ENCODE results near the gene PROZ. TPM values are rescaled to one million over a fixed set of nuclear protein-coding genes. Genes with fewer than 3 reads are reported as not detected.

The PROZ gene
- total RNA-seq, 5 donors from 2014 or later (not counting 1 experiment from before 2014, with no cell fraction given): not detected

GRCh38 chr13:113123226-113124201, 34.9 kb upstream of the PROZ start:
- WGBS (ENCODE audit: insufficient coverage): 82% methylated on average over 22 of the region's 29 CpGs
- Histone ChIP-seq H3K27me3 (replicated peaks in 1 of 2; ENCODE audit: control insufficient read depth in 2 of 2, extremely low read depth in 1 of 2, insufficient read depth in 2 of 2, low read length in 1 of 2) (peaks cover 0 to 46% of the 10 kb centered on the region in 2 experiments), H3K27ac (ENCODE audit: low read length) (no peak overlapping the region), H3K4me1 (ENCODE audit: control insufficient read depth in 1 of 2, extremely low read depth in 1 of 2, insufficient read depth in 2 of 2, low read length in 2 of 2) (no peaks in the 10 kb centered on the region), H3K36me3 (ENCODE audit: control insufficient read depth in 2 of 2, extremely low read depth in 1 of 2, insufficient read depth in 1 of 2, low read length in 1 of 2) (no peaks in the 10 kb centered on the region), H3K4me3 (ENCODE audit: control insufficient read depth in 1 of 2, extremely low read depth in 1 of 2, low read length in 1 of 2) (no peak overlapping the region), H3K9me3 (no peaks in the 10 kb centered on the region)
- DNase-seq (no peak), ATAC-seq (replicated peaks in 1 of 4) (no peak)
- Mint-ChIP-seq H3K27me3 (peaks cover 22 to 29% of the 10 kb centered on the region in 2 donors), H3K27ac (no peak overlapping the region), H3K36me3 (no peaks in the 10 kb centered on the region), H3K9me3 (no peaks in the 10 kb centered on the region), H3K4me3 (no peak overlapping the region), H3K4me1 (no peaks in the 10 kb centered on the region)
- CTCF ChIA-PET: no interaction called here
- POLR2A ChIA-PET: no interaction called here

- no peak overlapping the region for H3K27ac ChIP-seq (ENCODE audit: low read length)
- ATAC-seq (replicated peaks in 1 of 4) (no peak), DNase-seq (no peak)
- WGBS (ENCODE audit: insufficient coverage): 96% methylated on average over 14 of the region's 19 CpGs
- H3K27ac Mint-ChIP-seq: no peak overlapping the region
- H3K4me3 Mint-ChIP-seq: no peak overlapping the region
- ChIA-PET CTCF (no interaction called here), POLR2A (no interaction called here)
- H3K9me3 Mint-ChIP-seq: no peaks in the 10 kb centered on the region
- peaks cover 28 to 36% of the 10 kb centered on the region in 2 donors for H3K27me3 Mint-ChIP-seq
- no peaks in the 10 kb centered on the region for H3K36me3 Mint-ChIP-seq
- peaks cover 0 to 1% of the 10 kb centered on the region in 2 experiments for H3K4me1 ChIP-seq (ENCODE audit: control insufficient read depth in 1 of 2, extremely low read depth in 1 of 2, insufficient read depth in 2 of 2, low read length in 2 of 2)
- H3K4me1 Mint-ChIP-seq: peaks cover 0 to 5% (median 0%) of the 10 kb centered on the region in 3 donors
- peaks cover 0 to 48% of the 10 kb centered on the region in 2 experiments for H3K27me3 ChIP-seq (replicated peaks in 1 of 2; ENCODE audit: control insufficient read depth in 2 of 2, extremely low read depth in 1 of 2, insufficient read depth in 2 of 2, low read length in 1 of 2)
- H3K4me3 ChIP-seq (ENCODE audit: control insufficient read depth in 1 of 2, extremely low read depth in 1 of 2, low read length in 1 of 2): no peak overlapping the region
- H3K9me3 ChIP-seq: no peaks in the 10 kb centered on the region
- no peaks in the 10 kb centered on the region for H3K36me3 ChIP-seq (ENCODE audit: control insufficient read depth in 2 of 2, extremely low read depth in 1 of 2, insufficient read depth in 1 of 2, low read length in 1 of 2)
Measured at GRCh38 chr13:113124211-113124970, 34.1 kb upstream of the PROZ start.

GRCh38 chr13:113125506-113126264, 32.8 kb upstream of the PROZ start:
- POLR2A ChIA-PET: no interaction called here

GRCh38 chr13:113126265-113127150, 31.9 kb upstream of the PROZ start:
- ChIA-PET CTCF (no interaction called here), POLR2A (interaction anchor here in 1 of 2 donors (0.5 kb wide), 1 partner anchor 38 kb away, joined by 4 read pairs; no protein-coding TSS in a partner anchor)
- H3K4me3 ChIP-seq (ENCODE audit: control insufficient read depth in 1 of 2, extremely low read depth in 1 of 2, low read length in 1 of 2): no peak overlapping the region
- H3K27me3 ChIP-seq (replicated peaks in 1 of 2; ENCODE audit: control insufficient read depth in 2 of 2, extremely low read depth in 1 of 2, insufficient read depth in 2 of 2, low read length in 1 of 2): peaks cover 3 to 47% of the 10 kb centered on the region in 2 experiments
- Mint-ChIP-seq H3K27me3 (peaks cover 28 to 34% of the 10 kb centered on the region in 2 donors), H3K4me3 (no peak overlapping the region), H3K9me3 (no peaks in the 10 kb centered on the region), H3K36me3 (no peaks in the 10 kb centered on the region), H3K4me1 (peaks cover 0 to 5% (median 0%) of the 10 kb centered on the region in 3 donors), H3K27ac (no peak overlapping the region)
- DNase-seq (no peak), ATAC-seq (replicated peaks in 1 of 4) (no peak)
- H3K9me3 ChIP-seq: no peaks in the 10 kb centered on the region
- no peaks in the 10 kb centered on the region for H3K36me3 ChIP-seq (ENCODE audit: control insufficient read depth in 2 of 2, extremely low read depth in 1 of 2, insufficient read depth in 1 of 2, low read length in 1 of 2)
- H3K4me1 ChIP-seq (ENCODE audit: control insufficient read depth in 1 of 2, extremely low read depth in 1 of 2, insufficient read depth in 2 of 2, low read length in 2 of 2): peaks cover 0 to 11% of the 10 kb centered on the region in 2 experiments
- WGBS (ENCODE audit: insufficient coverage): 83% methylated on average over 12 of the region's 18 CpGs
- no peak overlapping the region for H3K27ac ChIP-seq (ENCODE audit: low read length)

More at GRCh38 chr13:113125506-113126264, 32.8 kb upstream of the PROZ start:
- no peak for DNase-seq
- H3K27me3 ChIP-seq (replicated peaks in 1 of 2; ENCODE audit: control insufficient read depth in 2 of 2, extremely low read depth in 1 of 2, insufficient read depth in 2 of 2, low read length in 1 of 2): peaks cover 0 to 53% of the 10 kb centered on the region in 2 experiments
- Mint-ChIP-seq H3K27ac (no peak overlapping the region), H3K4me1 (peaks cover 0 to 5% (median 0%) of the 10 kb centered on the region in 3 donors), H3K4me3 (no peak overlapping the region), H3K9me3 (no peaks in the 10 kb centered on the region), H3K36me3 (no peaks in the 10 kb centered on the region), H3K27me3 (peaks cover 28 to 34% of the 10 kb centered on the region in 2 donors)
- peaks cover 0 to 11% of the 10 kb centered on the region in 2 experiments for H3K4me1 ChIP-seq (ENCODE audit: control insufficient read depth in 1 of 2, extremely low read depth in 1 of 2, insufficient read depth in 2 of 2, low read length in 2 of 2)
- no peak overlapping the region for H3K4me3 ChIP-seq (ENCODE audit: control insufficient read depth in 1 of 2, extremely low read depth in 1 of 2, low read length in 1 of 2)
- peak in 1 of 4 experiments; percentile 19 for ATAC-seq (replicated peaks in 1 of 4)
- no peak overlapping the region for H3K27ac ChIP-seq (ENCODE audit: low read length)
- CTCF ChIA-PET: no interaction called here
- 83% methylated on average over 14 of the region's 19 CpGs for WGBS (ENCODE audit: insufficient coverage)
- no peaks in the 10 kb centered on the region for H3K9me3 ChIP-seq
- no peaks in the 10 kb centered on the region for H3K36me3 ChIP-seq (ENCODE audit: control insufficient read depth in 2 of 2, extremely low read depth in 1 of 2, insufficient read depth in 1 of 2, low read length in 1 of 2)

GRCh38 chr13:113129480-113129879, 29.0 kb upstream of the PROZ start:
- H3K36me3 ChIP-seq (ENCODE audit: control insufficient read depth in 2 of 2, extremely low read depth in 1 of 2, insufficient read depth in 1 of 2, low read length in 1 of 2): no peaks in the 10 kb centered on the region
- Mint-ChIP-seq H3K4me3 (peak overlapping the region in 1 of 3 donors; percentile 75), H3K4me1 (peaks cover 0 to 5% (median 0%) of the 10 kb centered on the region in 3 donors), H3K9me3 (no peaks in the 10 kb centered on the region), H3K36me3 (no peaks in the 10 kb centered on the region), H3K27me3 (peaks cover 28 to 30% of the 10 kb centered on the region in 2 donors), H3K27ac (no peak overlapping the region)
- H3K4me1 ChIP-seq (ENCODE audit: control insufficient read depth in 1 of 2, extremely low read depth in 1 of 2, insufficient read depth in 2 of 2, low read length in 2 of 2): peaks cover 0 to 11% of the 10 kb centered on the region in 2 experiments
- peaks cover 6 to 34% of the 10 kb centered on the region in 2 experiments for H3K27me3 ChIP-seq (replicated peaks in 1 of 2; ENCODE audit: control insufficient read depth in 2 of 2, extremely low read depth in 1 of 2, insufficient read depth in 2 of 2, low read length in 1 of 2)
- 76% methylated on average over 21 of the region's 27 CpGs for WGBS (ENCODE audit: insufficient coverage)
- peak overlapping the region; percentile 42 to 46 for H3K4me3 ChIP-seq (ENCODE audit: control insufficient read depth in 1 of 2, extremely low read depth in 1 of 2, low read length in 1 of 2)
- POLR2A ChIA-PET: no interaction called here
- H3K9me3 ChIP-seq: no peaks in the 10 kb centered on the region
- CTCF ChIA-PET: no interaction called here
- DNase-seq (no peak), ATAC-seq (replicated peaks in 1 of 4) (no peak)
- H3K27ac ChIP-seq (ENCODE audit: low read length): no peak overlapping the region
